Fibroblast of skin of left biceps (primary cell): ENCODE results near the gene GPRASP1.
"Not testable (repeated sequence)": the region's sequence is repeated elsewhere in the genome, so short reads cannot be mapped to it uniquely, and the experiment has no call there.

Source experiments
- DNase-seq, 2 experiments: peaks; one replicate each; pipeline ENCODE4 v3.0.0-alpha.2; 2013; ENCODE audit warnings: low read depth in 2 of 2

Gene GPRASP1, protein sequence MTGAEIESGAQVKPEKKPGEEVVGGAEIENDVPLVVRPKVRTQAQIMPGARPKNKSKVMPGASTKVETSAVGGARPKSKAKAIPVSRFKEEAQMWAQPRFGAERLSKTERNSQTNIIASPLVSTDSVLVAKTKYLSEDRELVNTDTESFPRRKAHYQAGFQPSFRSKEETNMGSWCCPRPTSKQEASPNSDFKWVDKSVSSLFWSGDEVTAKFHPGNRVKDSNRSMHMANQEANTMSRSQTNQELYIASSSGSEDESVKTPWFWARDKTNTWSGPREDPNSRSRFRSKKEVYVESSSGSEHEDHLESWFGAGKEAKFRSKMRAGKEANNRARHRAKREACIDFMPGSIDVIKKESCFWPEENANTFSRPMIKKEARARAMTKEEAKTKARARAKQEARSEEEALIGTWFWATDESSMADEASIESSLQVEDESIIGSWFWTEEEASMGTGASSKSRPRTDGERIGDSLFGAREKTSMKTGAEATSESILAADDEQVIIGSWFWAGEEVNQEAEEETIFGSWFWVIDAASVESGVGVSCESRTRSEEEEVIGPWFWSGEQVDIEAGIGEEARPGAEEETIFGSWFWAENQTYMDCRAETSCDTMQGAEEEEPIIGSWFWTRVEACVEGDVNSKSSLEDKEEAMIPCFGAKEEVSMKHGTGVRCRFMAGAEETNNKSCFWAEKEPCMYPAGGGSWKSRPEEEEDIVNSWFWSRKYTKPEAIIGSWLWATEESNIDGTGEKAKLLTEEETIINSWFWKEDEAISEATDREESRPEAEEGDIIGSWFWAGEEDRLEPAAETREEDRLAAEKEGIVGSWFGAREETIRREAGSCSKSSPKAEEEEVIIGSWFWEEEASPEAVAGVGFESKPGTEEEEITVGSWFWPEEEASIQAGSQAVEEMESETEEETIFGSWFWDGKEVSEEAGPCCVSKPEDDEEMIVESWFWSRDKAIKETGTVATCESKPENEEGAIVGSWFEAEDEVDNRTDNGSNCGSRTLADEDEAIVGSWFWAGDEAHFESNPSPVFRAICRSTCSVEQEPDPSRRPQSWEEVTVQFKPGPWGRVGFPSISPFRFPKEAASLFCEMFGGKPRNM (N-terminal part only)

DNA sequence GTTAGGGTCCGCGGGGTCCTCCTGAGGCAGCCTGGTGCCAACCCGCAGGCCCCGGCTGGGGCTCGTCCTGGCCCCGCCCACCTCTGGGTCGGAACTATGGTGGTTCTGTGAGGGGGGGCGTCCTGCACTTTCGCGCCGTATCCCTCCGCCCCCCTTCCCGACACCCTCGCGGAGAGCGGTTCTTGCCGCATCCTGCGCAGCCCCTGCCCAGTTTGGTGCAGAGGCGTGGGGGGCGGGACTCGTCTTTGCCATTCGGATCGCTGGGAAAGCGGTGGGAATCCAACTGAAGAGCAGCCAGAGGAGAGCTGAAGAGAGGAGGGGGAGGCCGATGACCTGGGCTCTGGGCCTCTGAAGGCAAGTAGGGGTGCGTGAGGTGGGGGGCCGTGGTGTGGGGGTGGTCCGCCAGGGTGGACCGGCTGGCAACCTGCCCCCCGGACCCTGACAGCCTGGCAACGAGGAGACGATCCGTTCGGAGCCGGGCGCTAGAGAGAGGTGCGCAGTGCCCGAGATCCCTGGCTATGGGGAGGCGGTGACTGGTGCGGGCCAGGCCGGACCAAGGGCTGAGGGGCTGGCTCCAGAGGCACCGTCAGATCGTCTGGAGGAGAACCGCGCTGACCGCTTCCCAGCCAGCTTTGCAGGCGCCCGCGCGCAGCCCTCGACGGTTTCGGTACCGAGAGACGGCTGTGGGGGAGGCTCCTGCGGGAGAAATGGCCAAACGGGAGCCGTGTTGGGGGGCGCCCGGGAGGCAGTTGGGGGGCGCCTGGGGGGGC lies at the start of gene GPRASP1:
Gene GPRASP1, plus strand, starts transcription at position 242 of the 770 bp plus-strand sequence. CDS start 2,431 bp downstream, outside the sequence.
- no peak for DNase-seq

DNA sequence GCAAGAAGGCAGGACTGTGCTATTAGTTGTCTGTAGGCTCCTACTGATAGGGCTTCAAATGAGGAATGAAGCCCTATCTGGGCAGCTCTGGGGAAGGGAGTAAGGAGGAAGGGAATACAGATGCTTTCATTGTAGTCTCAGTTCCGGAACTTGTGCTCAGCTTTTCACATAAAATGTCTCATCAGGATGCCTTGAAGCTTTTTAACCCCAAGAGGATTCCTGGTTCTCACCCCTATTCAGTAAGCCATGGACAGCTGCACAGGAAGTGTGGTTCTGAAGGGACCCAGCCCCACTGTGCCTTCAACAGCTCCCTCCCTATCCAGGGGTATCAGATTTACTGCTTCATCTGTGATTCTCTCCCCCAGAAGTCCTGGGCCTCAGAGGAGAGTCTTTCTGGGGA lies 47.0 kb upstream of the GPRASP1 start:
- no peak for DNase-seq

DNA sequence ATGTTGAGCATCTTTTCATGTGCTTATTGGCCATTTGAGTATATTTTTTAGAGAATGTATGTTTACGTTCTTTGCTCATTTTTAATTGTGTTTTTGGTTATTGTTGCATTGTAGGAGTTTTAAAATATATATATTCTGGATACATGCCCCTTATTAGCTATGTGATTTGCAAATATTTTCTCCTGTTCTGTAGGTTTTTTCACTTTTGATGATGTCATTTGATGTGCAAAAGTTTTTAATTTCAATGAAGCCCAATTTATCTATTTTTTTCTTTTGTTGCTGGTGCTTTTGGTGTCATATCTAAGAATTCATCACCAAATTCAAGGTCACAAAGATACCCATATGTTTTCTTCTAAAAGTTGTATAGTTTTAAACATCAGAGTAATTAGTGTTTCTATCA lies 45.2 kb upstream of the GPRASP1 start:
- no peak for DNase-seq

DNA sequence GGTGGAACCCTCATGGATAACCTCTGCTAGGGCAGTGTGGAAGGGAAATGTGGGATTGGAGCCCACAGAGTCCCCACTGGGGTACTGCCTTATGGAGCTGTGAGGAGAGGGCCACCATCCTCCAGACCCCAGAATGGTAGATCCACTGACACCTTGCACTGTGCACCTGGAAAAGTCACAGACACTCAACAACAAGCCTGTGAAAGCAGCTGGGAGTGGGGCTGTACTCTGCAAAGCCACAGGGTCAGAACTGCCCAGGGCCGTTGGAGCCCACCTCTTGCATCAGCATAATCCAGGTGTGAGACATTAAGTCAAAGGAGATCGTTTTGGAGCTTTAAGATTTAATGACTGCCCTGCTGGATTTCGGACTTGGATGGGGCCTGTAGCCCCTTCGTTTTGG lies 40.4 kb upstream of the GPRASP1 start:
- no peak for DNase-seq

DNA sequence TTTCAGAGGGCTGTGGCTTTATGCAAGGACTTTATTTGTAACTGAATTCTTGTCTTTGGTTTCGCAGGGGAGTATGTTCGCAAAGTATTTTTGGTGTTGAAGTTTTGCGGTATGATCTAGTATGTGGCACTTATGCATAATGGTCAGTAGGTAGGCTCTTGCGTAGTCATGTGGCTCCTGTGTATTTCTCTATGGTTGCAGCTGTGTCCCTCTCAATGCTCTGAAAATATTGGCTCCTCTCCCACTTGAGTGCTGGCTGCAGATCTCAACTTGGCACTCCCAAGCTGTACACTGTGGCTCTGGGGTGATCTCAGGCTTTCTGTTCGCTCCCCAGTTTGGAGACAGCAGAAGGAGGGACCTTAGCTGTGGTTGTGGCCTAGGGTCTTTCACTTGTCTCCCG lies 27.2 kb upstream of the GPRASP1 start:
- DNase-seq, result no peak

DNA sequence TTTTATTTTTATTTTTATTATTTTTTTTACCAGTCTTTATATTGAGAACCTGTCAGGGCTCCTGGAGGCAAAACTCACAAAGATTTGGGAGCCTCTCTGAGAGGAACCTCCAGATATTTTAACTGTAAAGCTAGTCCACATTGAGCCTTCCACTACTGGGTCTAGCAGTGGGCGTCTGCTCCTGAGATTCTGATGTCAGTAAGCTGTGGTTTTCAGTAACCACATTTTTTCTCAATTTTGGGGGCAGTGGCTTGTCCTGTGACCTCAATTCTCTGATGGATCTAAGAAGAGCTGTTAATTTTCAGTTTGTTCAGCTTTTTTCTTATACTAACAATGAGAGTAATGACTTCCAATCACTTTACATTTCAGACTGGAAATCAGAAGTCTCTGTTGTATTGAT lies 23.6 kb upstream of the GPRASP1 start:
- no peak for DNase-seq

DNA sequence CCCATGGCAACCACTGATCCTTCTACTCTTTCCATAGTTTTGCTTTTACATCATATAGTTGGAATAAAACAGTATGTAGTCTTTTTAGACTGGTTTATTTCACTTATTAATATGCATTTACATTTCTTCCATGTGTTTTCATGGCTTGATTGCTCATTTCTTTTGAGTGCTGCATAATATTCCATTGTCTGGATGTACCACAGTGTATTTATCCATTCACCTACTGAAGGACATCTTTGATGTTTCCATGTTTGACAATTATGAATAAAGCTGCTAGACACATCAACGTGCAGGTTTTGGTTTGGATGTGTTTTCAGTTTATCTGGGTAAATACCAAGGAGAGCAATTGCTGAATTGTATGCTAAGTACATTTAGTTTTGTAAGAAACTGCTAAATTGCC lies 13.7 kb upstream of the GPRASP1 start:
- DNase-seq, result no peak

DNA sequence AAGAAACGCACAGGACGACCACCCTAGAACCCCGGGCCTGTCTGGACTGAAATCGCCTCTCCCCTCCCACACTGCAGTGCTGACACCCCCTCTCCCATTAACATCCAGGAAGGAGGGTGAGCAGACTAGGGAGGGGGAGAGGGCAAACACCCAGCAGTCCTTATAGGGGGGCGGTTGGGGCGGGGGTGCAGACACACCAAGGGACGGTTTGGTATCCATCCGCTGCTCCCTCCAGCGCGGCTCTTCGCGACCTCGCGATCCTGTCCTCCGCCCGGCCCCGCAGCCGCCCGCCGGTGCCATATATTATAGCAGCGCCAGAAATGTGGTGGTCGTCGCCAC lies 411 bp upstream of the GPRASP1 start:
- DNase-seq, result no peak

DNA sequence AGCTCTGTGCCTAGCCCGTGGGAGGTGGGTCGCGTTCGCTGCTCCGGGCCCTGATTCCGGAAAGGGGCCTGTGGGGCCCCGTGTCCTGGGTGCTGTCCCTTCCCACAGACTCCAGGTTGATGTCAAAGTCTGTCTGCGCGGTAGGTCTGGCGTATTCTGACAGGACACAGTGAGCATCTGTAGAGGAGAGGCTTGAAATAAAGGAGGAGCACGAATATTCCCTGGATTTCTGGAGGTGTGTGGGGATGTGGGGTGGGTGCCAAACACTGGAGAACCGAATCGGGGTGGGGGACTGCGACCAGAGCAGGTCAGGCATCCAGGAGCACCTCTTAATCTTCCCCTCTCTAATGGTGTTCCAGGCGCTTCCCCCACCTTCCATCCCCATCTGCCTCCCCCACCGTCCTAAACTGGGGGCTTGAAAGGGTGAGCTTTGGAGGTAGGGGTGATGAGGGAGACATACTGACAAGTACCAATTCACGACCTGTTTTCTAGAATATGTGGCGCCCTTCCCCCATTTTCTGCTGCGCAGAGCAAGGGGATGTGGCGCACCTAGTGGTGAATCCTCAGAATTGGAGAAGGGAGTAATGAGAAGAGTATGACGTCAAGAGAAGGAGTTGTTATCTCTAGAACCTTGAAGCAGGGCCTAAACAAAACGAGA lies 877 bp downstream of the GPRASP1 start:
- DNase-seq, result no peak

DNA sequence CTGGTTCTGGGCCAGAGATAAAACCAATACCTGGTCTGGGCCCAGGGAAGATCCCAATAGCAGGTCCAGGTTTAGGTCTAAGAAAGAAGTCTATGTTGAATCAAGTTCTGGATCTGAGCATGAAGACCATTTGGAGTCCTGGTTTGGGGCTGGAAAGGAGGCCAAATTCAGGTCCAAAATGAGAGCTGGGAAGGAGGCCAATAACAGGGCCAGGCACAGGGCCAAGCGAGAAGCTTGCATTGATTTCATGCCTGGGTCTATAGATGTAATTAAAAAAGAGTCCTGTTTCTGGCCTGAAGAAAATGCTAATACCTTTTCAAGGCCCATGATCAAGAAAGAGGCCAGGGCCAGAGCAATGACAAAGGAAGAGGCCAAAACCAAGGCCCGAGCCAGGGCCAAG lies 3.4 kb downstream of the GPRASP1 start:
- DNase-seq, result no peak

DNA sequence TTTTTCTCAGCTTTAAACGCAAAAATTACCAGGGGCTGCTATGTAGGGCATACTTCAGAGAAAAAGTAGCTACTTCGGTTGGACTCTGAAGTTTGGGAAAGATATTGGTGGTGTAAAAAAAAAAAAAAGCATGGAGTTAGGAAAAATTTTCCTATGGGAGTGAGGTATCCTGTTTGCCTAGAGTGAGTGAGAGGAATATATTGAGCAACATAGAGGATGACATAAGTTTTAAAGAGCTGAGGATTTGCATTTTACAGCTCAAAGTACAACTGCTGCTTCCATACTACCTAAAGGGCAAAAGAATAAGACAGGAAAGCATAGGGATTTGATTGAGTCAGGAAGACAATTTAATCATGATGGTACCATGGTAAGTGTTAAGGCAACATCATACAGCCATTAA lies 7.3 kb downstream of the GPRASP1 start:
- DNase-seq, result no peak

DNA sequence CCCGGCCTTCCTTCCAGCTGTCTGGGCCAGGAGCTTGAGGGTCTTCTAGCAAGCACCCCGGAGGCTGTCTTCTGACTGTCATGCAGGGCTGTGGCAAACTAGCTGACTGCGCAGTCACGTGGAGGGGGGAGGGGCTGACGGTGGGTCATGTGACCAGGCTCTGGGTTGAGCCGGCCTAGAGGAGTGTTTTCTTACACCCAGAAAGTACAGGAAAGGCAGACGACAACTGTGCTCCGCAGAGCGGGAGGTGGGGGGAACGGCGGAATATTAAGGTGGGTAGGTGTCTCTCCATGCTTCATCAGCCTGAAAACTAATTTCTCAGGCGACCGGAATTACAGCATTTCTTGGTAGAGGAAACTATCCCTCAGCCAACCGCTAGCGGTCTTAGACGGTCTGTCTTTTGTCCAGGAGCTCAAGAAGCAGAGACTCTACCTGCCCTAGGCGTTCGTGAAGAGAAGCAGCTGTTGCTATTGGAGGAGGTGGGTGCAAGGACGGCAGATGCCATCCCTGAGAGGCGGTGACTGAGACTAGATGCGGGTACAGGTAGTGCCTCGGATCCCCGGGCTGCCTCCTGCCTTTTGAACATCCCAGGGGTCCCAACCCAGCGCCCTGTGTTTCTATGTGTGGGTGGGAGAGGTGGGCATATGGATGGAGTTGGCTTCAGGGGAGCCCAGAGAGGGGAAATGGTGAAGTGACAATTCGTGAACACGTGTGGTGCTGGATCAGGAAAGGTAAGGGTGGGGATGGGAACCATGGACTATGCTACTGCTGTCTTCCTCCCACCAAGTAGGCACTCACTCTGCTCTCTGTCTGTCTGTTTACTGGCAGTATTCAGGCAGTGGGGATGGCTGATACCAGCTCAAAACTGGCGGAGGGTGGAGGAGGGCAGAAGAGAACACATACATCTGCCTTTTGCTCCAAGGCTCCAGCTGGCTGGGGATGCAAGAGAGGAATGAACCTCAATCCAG lies 8.8 kb downstream of the GPRASP1 start:
- no peak for DNase-seq

DNA sequence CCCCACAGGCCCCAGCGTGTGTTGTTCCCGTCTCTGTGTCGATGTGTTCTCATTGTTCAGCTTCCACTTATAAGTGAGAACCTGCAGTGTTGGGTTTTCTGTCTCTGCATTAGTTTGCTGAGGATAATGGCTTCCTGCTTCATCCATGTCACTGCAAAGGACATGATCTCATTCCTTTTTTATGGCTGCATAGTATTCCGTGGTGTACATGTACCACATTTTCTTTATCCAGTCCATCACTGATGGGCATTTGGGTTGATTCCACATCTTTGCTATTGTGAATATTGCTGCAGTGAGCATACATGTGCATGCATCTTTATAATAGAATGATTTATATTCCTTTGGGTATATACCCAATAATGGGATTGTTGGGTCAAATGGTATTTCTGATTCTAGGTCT lies 12.5 kb downstream of the GPRASP1 start:
- DNase-seq, result not testable (repeated sequence)

DNA sequence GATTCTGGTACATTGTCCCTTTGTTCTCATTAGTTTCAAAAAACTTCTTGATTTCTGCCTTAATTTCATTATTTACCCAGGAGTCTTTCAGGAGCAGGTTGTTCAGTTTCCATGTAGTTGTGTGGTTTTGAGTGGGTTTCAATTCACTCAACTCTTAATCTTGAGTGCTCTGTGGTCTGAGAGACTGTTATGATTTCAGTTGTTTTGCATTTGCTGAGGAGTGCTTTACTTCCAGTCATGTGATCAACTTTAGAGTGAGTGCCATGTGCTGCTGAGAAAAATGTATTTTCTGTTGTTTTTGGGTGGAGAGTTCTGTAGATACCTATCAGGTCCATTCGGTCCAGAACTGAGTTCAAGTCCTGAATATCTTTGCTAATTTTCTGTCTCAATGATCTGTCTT lies 15.8 kb downstream of the GPRASP1 start:
- DNase-seq, result not testable (repeated sequence)

DNA sequence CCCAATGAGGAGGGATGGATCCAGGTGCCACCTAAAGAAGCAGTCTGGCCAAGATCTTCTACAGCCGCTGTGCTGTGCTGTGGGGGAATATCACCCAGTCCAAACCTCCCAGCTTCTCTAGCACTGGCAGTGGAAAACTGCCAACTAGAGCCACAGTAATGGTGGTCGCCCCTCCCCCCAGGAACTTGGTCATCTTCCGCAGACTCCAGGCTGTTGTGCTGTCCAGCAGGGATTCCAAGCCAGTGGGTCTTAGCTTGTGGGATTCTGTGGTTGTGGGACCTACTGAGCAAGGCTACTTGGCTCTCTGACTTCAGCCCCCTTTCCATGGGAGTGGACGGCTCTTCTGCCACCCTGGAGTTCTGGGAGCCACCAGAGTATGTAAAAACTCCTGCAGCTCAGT lies 18.2 kb downstream of the GPRASP1 start:
- no peak for DNase-seq

DNA sequence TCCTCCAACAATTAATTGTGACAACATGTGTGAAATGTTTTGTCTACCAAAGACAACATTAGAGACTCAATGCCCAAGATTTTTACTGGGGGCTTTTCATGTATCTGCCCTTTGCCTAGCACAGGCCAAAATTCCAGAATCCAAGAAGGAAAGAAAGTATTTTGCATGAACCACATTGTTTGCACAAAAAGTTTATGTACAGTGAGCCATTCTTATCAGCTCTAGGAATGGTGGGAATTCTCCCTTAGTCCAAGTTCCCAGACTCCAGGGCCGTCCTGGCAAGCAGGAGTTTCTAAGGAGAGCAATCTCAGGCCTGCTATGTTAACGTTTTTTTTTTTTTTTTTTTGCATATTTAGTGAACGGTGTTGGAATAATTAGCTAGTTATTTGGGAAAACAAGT lies 21.6 kb downstream of the GPRASP1 start:
- DNase-seq, result no peak

DNA sequence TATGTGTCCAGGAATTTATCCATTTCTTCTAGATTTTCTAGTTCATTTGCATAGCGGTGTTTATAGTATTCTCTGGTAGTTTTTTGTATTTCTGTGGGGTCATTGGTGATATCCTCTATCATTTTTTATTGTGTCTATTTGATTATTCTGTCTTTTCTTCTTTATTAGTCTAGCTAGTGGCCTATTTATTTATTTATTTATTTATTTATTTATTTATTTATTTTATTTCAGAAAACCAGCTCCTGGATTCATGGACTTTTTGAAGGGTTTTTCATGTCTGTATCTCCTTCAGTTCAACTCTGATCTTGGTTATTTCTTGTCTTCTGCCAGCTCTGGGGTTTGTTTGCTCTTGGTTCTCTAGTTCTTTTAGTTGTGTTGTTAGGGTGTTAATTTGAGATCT lies 26.2 kb downstream of the GPRASP1 start:
- DNase-seq, result not testable (repeated sequence)

DNA sequence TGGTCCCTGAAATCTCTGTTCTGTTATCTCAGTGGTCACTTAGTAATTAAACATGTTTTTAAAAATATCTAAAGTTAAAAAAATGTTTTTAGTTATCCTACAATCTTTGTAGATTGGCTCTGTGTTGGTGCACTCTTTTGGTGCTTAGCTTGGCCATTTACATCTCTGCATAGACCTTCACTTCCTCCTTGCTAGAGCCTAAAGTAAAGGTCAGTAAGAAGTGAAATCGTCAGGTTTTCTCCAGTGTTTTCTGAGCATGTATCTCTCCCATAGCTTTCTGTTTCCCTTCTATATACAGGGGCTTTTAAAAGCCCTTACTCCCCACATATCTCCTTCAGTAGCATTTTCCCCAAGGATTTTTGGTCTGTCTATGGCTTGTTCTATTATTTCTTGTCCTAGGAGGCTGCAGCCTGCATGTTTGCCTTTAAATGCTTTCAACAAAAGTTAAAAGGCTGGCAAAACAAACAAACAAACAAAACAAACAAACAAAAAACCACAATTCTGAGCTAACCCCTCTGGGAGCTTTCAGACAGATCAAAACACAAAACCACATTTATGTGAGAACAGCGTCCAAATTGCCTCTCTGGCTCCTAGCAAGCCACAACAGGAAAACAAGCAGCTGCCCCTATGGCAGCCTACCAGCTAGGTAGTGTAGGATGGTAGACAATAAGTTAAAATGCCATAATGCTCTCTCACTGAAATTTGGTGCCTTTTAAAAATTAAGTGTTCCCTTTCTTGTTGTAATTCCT lies 33.7 kb downstream of the GPRASP1 start:
- no peak for DNase-seq

DNA sequence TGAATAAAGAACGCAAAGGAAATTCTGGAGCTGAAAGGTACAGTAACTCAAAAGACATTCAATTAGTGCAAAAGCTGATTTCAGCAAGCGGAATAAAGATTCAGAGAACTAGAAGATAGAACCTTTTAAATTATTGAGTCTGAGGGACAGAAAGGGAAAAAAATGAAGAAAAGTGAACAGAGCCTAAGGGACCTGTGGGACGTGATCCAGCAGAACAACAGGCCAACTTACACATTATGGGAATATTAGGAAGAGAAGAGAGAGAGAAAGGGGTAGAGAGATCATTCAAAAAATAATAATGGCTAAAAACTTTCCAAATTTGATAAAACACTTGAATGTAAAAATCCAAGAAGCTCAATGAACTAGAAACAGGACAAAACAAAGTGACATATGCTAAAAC lies 43.5 kb downstream of the GPRASP1 start:
- DNase-seq, result no peak
